ENCODE measurements around the gene FOXP1.

DNA sequence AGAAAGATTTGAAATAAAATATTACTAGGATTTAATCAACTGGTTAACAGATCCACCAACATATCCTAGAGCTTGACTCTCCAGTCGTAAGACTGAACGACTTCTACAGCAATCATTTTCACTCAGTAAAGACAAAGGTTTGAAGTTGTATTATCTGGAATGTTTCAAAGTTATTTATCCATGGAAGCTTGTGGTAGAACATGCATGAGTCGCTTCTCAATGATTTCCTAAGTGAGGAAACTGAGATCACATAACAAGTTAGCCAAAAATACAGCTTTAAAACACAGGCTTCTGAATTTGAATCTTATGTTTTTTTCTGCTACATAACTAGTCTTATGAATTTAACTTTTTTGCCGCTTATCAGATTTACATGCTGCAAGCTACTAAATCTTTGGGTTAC lies 241.8 kb downstream of the FOXP1 start:
- TF ChIP-seq, protein P1, sequence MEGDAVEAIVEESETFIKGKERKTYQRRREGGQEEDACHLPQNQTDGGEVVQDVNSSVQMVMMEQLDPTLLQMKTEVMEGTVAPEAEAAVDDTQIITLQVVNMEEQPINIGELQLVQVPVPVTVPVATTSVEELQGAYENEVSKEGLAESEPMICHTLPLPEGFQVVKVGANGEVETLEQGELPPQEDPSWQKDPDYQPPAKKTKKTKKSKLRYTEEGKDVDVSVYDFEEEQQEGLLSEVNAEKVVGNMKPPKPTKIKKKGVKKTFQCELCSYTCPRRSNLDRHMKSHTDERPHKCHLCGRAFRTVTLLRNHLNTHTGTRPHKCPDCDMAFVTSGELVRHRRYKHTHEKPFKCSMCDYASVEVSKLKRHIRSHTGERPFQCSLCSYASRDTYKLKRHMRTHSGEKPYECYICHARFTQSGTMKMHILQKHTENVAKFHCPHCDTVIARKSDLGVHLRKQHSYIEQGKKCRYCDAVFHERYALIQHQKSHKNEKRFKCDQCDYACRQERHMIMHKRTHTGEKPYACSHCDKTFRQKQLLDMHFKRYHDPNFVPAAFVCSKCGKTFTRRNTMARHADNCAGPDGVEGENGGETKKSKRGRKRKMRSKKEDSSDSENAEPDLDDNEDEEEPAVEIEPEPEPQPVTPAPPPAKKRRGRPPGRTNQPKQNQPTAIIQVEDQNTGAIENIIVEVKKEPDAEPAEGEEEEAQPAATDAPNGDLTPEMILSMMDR (IDR thresholded peaks at IDR 0.05): no peak
- no peak for TF ChIP-seq POLR2AphosphoS5 (IDR thresholded peaks at IDR 0.05; ENCODE audit: insufficient read depth in 1 of 2, low read depth in 1 of 2)
